OCI-LY7 (cell line): ENCODE results near the gene RAPGEF3. TPM values are rescaled to one million over a fixed set of nuclear protein-coding genes. Genes with fewer than 3 reads are reported as not detected.

ENCODE experiments used
- BruUV-seq: library from RNA; stranded (reverse); fragments of 400-500 nt; replicated peaks from 2 replicates; lab custom pipeline; 2021; lab: Mats Ljungman, UMichigan
- CTCF ChIA-PET: fragments of 300-600 bp; sonication (Branson Sonifier 250); formaldehyde crosslinking; loops from one replicate; lab custom pipeline; 2022; ENCODE audit warnings: antibody characterized with exemption; ENCODE audit not compliant: unreplicated experiment; lab: Charles Lee
- POLR2A ChIA-PET: fragments of 300-600 bp; sonication (Branson Sonifier 250); formaldehyde crosslinking; loops from one replicate; lab custom pipeline; 2022; ENCODE audit warnings: antibody characterized with exemption; lab: Charles Lee
- DNase-seq: peaks from one replicate; pipeline ENCODE4 v3.0.0-alpha.2; 2015; ENCODE audit warnings: low spot score
- H2AFZ ChIP-seq: fragments of 200-600 bp; sonication (generic), shearing (Covaris generic); 2 replicates; pipeline ENCODE4 v1.6.1; 2014; ENCODE audit warnings: mild to moderate bottlenecking, antibody characterized with exemption, low read length, moderate library complexity
- H3K27ac ChIP-seq: fragments of 200-600 bp; sonication (generic); 2 replicates; pipeline ENCODE4 v1.5.1; 2014; ENCODE audit warnings: mixed run types, low read depth, mild to moderate bottlenecking, moderate library complexity, low read length, inconsistent platforms; ENCODE audit not compliant: poor library complexity, severe bottlenecking
- H3K36me3 ChIP-seq: fragments of 200-600 bp; sonication (generic); 2 replicates; pipeline ENCODE4 v1.6.1; 2014; ENCODE audit warnings: mild to moderate bottlenecking, antibody characterized with exemption, low read length, moderate library complexity, mixed read lengths; ENCODE audit not compliant: insufficient read depth
- H3K4me1 ChIP-seq: fragments of 200-600 bp; sonication (generic); 2 replicates; pipeline ENCODE4 v1.5.1; 2014; ENCODE audit warnings: mild to moderate bottlenecking, low read length; ENCODE audit not compliant: insufficient read depth, poor library complexity, severe bottlenecking
- H3K4me2 ChIP-seq: fragments of 200-600 bp; sonication (generic); 2 replicates; pipeline ENCODE4 v1.6.1; 2014; ENCODE audit warnings: mild to moderate bottlenecking, low read length
- H3K4me3 ChIP-seq: fragments of 200-600 bp; sonication (generic); 2 replicates; pipeline ENCODE4 v1.5.1; 2014; ENCODE audit warnings: mild to moderate bottlenecking, low read depth, low read length; ENCODE audit not compliant: poor library complexity, severe bottlenecking
- H3K79me2 ChIP-seq: fragments of 200-600 bp; sonication (generic); 2 replicates; pipeline ENCODE4 v1.6.1; 2016; ENCODE audit warnings: low read depth, mild to moderate bottlenecking, low read length, moderate library complexity, mixed read lengths; ENCODE audit not compliant: insufficient read depth
- H3K9me2 ChIP-seq: fragments of 200-600 bp; sonication (generic); 2 replicates; pipeline ENCODE4 v1.6.1; 2016; ENCODE audit warnings: mild to moderate bottlenecking, low read length, mixed read lengths; ENCODE audit not compliant: insufficient read depth
- H3K9me3 ChIP-seq: fragments of 200-600 bp; sonication (generic); 2 replicates; pipeline ENCODE4 v1.6.1; 2014; ENCODE audit warnings: mild to moderate bottlenecking, mixed run types, low read length, mixed read lengths
- H4K20me1 ChIP-seq: fragments of 200-600 bp; sonication (generic); 2 replicates; pipeline ENCODE4 v1.6.1; 2014; ENCODE audit warnings: mild to moderate bottlenecking, antibody characterized with exemption, low read length, moderate library complexity, mixed read lengths; ENCODE audit not compliant: insufficient read depth
- CTCF ChIP-seq: fragments of 200-600 bp; sonication (generic); conservative IDR thresholded peaks from 2 replicates; pipeline ENCODE4 v1.5.1; 2014; ENCODE audit warnings: mild to moderate bottlenecking, antibody characterized with exemption, low read length, moderate library complexity, mixed read lengths
- EZH2phosphoT487 ChIP-seq: fragments of 200-600 bp; sonication (generic); IDR thresholded peaks from 2 replicates; pipeline ENCODE4 v1.6.1; 2018; ENCODE audit warnings: low read depth, borderline replicate concordance, mild to moderate bottlenecking, mixed run types, antibody characterized with exemption, low read length, moderate library complexity, mixed read lengths
- intact Hi-C: fragments of 100-400 bp; cut with micrococcal nuclease; formaldehyde crosslinking; loops from one replicate; pipeline ENCODE4 v1.10.0; 2022; ENCODE audit not compliant: unreplicated experiment
- total RNA-seq, 2 experiments: library from RNA; depleted of rRNA in 1 of 2; stranded (reverse); fragments of >200 nt in 1 of 2; shearing (Covaris generic) in 1 of 2; gene quantifications; 2 replicates each; pipeline ENCODE4 v1.2.3, GENCODE V29; 2014 to 2022

Gene RAPGEF3
- total RNA-seq, 2 experiments from 2014 or later, result 0.69 to 4.7 TPM

GRCh38 chr12:47777151-47777550, 18.5 kb upstream of the RAPGEF3 start:
- CTCF ChIA-PET, result interaction anchor here (0.6 to 3.3 kb wide), 5 partner anchors 10 to 62 kb away, joined by 3 to 13 read pairs (median 4); no protein-coding TSS in a partner anchor
- DNase-seq, result no peak
- H4K20me1 ChIP-seq, result no peaks in the 10 kb centered on the region
- H3K9me3 ChIP-seq, result no peaks in the 10 kb centered on the region
- intact Hi-C loops, result loop anchor here (10.0 kb wide), 1 partner anchor 188 kb away; the partner anchor contains the start of gene TMEM106C
- H3K4me2 ChIP-seq, result no peak overlapping the region
- H3K4me1 ChIP-seq, result peaks cover 53% of the 10 kb centered on the region
- H3K4me3 ChIP-seq, result no peak overlapping the region
- H3K79me2 ChIP-seq, result no peaks in the 10 kb centered on the region
- H3K36me3 ChIP-seq, result peaks cover 5% of the 10 kb centered on the region; the same call in 1 of the 2 replicates
- no peak overlapping the region for H3K27ac ChIP-seq
- POLR2A ChIA-PET, result interaction anchor here (0.8 to 1.3 kb wide), 6 partner anchors 28 to 70 kb away, joined by 3 to 6 read pairs (median 5); no protein-coding TSS in a partner anchor
- no peak overlapping the region for H2AFZ ChIP-seq
- BruUV-seq, result no TSS peak
- TF ChIP-seq CTCF, result no peak
- no peak for TF ChIP-seq EZH2phosphoT487
- no peaks in the 10 kb centered on the region for H3K9me2 ChIP-seq

DNA sequence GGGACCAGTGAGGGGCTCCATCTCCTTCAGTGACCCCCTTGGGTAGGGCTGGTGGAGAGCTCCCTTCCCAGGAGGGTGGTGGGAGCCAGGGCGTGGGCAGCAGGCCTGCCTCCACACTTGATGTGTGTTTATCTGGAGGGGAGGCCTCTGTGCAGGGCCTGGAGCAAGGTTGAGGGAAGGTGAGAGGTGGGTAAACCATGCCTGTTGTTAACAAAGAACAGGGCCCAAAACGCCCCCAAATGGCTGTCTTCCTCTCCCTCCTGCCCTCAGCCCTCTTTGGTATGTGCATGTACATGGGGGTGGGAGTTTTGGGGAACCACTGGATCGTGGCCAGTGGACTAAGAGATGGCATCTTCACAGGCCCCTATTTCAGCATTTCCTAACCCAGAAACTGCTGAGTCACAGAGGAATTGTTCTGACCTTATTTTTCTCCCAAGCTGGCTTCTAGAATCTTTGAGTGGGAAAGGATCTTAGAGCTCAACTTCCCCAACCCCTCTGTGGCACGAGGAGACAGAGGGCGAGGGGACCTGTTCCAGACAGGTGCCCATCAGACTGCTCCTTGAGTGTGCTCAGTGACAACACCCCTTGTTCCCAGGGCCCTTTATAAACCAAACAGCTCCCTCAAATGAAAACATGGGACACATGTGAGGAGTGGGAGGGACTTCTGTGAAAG, 17.9 kb upstream of the RAPGEF3 start:
- Histone ChIP-seq H4K20me1 (no peaks in the 10 kb centered on the region), H3K79me2 (no peaks in the 10 kb centered on the region), H3K4me2 (no peak overlapping the region), H3K9me2 (no peaks in the 10 kb centered on the region), H2AFZ (no peak overlapping the region), H3K27ac (no peak overlapping the region), H3K4me3 (no peak overlapping the region), H3K9me3 (no peaks in the 10 kb centered on the region), H3K36me3 (no peaks in the 10 kb centered on the region), H3K4me1 (peaks cover 53% of the 10 kb centered on the region)
- intact Hi-C loops, result loop anchor here (10.0 kb wide), 1 partner anchor 188 kb away; the partner anchor contains the start of gene TMEM106C
- BruUV-seq, result no TSS peak
- TF ChIP-seq CTCF (no peak), EZH2phosphoT487 (no peak)
- POLR2A ChIA-PET, result interaction anchor here (0.6 to 1.5 kb wide), 7 partner anchors 28 to 70 kb away, joined by 3 to 6 read pairs (median 5); no protein-coding TSS in a partner anchor
- DNase-seq, result no peak
- CTCF ChIA-PET, result interaction anchor here (1.1 to 3.3 kb wide), 5 partner anchors 10 to 63 kb away, joined by 3 to 13 read pairs (median 5); no protein-coding TSS in a partner anchor
